ENCODE results near the gene DPF3.

DNA sequence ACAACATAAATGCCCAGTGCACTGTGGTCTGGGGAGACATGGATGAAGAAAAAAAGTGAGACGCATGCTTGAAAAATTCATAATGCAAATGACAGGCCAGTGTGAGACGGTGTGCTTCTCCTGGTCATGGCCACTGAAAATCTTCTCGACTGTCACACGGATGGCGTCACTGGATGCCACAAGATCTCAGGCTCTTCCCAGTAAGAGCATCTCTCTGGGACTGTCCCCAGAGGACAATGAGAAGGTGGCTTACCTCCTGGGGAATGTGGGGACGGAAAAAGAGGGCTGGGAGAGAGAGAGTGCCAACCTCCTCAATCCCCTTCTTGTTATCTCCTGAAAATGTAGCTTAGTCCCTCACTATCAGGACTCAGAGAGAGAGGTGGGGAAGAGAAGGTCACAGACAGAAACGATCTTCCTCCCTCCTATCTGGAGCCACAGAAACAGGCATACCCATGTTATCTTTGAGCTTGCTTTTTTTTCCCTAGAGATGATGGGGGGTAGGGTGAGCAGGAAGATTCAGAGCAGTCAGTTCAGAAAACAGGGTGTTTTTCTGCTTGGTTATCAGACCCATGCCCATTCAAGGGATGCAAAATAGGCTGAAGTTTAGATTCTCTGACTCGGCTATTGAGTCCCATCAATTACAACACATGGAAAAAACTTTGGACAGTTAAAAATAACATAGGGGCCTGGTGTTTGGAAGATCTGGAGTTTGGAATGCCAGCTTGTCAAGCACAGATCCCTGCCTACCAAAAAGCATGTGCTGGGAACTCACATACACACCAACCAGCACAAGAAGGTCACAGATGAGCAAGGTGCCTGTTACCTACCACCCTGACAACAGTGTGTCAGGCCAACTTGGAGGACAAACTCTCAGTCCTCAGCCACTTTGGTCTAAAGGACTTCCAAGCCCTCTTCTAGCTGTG, 24.2 kb downstream of the DPF3 start:
- TF ChIP-seq ZBTB7A (IDR thresholded peaks at IDR 0.05; ENCODE audit: low read depth) (no peak), TAF1 (IDR thresholded peaks at IDR 0.05; ENCODE audit: low read depth) (no peak), RAD21 (IDR thresholded peaks at IDR 0.05; ENCODE audit: low read depth) (no peak), YY1 (IDR thresholded peaks at IDR 0.05; ENCODE audit: low read depth) (no peak)
- TF ChIP-seq, protein P1, sequence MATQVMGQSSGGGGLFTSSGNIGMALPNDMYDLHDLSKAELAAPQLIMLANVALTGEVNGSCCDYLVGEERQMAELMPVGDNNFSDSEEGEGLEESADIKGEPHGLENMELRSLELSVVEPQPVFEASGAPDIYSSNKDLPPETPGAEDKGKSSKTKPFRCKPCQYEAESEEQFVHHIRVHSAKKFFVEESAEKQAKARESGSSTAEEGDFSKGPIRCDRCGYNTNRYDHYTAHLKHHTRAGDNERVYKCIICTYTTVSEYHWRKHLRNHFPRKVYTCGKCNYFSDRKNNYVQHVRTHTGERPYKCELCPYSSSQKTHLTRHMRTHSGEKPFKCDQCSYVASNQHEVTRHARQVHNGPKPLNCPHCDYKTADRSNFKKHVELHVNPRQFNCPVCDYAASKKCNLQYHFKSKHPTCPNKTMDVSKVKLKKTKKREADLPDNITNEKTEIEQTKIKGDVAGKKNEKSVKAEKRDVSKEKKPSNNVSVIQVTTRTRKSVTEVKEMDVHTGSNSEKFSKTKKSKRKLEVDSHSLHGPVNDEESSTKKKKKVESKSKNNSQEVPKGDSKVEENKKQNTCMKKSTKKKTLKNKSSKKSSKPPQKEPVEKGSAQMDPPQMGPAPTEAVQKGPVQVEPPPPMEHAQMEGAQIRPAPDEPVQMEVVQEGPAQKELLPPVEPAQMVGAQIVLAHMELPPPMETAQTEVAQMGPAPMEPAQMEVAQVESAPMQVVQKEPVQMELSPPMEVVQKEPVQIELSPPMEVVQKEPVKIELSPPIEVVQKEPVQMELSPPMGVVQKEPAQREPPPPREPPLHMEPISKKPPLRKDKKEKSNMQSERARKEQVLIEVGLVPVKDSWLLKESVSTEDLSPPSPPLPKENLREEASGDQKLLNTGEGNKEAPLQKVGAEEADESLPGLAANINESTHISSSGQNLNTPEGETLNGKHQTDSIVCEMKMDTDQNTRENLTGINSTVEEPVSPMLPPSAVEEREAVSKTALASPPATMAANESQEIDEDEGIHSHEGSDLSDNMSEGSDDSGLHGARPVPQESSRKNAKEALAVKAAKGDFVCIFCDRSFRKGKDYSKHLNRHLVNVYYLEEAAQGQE (IDR thresholded peaks at IDR 0.05; ENCODE audit: low read depth) = no peak
